Right lobe of liver (tissue), 4 donors: ENCODE measurements around the gene LTN1.

Experiments used
- POLR2A ChIP-seq: fragments of 450-650 bp; IDR thresholded peaks from one replicate; pipeline ENCODE4 v1.6.1; 2017; ENCODE audit warnings: antibody characterized with exemption, mild to moderate bottlenecking
- TF ChIP-seq, protein P1 (sequence below), 4 donors: fragments of 200-600 bp in 3 of 4; fragments of 450-650 bp in 1 of 4; IDR thresholded peaks; one replicate each; pipeline versions ENCODE4 v1.5.1 to v1.8.0; 2016 to 2022; ENCODE audit warnings: antibody characterized with exemption in 4 of 4, mild to moderate bottlenecking in 2 of 4
- donor health status: DM: no; HTN: no; CAD: no.
- donor health status: DM: no; HTN: no; CAD: no.
- donor health status: DM: no; HTN: yes; CAD: no.

DNA sequence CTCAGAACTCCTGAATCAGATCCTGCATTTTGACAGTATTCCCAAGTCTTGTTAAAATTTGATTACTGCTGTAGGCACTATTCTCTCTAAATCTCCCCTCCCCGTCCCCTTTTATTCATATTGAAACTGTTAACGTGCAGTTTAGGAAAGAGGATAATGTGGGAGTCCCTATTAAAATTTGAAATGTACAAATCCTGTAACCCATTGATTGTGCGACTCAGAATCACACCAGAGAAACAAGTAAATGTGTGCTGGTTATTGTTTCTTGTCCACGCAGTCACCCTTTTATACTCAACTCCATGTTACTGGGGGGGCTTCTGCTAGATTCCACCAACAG, 584 bp upstream of the LTN1 start:
- TF ChIP-seq, protein P1, sequence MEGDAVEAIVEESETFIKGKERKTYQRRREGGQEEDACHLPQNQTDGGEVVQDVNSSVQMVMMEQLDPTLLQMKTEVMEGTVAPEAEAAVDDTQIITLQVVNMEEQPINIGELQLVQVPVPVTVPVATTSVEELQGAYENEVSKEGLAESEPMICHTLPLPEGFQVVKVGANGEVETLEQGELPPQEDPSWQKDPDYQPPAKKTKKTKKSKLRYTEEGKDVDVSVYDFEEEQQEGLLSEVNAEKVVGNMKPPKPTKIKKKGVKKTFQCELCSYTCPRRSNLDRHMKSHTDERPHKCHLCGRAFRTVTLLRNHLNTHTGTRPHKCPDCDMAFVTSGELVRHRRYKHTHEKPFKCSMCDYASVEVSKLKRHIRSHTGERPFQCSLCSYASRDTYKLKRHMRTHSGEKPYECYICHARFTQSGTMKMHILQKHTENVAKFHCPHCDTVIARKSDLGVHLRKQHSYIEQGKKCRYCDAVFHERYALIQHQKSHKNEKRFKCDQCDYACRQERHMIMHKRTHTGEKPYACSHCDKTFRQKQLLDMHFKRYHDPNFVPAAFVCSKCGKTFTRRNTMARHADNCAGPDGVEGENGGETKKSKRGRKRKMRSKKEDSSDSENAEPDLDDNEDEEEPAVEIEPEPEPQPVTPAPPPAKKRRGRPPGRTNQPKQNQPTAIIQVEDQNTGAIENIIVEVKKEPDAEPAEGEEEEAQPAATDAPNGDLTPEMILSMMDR (IDR thresholded peaks at IDR 0.05): no peak
- no peak for TF ChIP-seq POLR2A
